ENCODE measurements around the gene PDC.

DNA sequence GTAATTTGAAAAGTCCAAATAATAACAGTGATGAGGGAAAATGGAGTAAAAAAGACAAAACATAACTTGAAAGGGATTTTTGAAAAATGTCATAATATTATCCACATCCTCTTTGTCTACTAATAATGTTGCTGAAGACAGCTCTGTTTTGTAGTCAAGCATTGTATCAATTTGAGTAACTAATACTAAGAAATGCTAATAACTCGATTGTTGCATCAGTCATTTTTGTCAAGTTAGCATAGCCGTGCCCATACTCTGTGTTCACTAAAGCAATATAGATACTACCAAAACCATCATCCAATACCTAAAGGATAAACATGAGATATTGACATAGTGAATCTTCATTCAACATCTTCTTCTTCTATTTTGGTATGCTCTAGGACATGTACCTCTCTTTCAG, 17.3 kb downstream of the PDC start:
- TF ChIP-seq, protein P1, sequence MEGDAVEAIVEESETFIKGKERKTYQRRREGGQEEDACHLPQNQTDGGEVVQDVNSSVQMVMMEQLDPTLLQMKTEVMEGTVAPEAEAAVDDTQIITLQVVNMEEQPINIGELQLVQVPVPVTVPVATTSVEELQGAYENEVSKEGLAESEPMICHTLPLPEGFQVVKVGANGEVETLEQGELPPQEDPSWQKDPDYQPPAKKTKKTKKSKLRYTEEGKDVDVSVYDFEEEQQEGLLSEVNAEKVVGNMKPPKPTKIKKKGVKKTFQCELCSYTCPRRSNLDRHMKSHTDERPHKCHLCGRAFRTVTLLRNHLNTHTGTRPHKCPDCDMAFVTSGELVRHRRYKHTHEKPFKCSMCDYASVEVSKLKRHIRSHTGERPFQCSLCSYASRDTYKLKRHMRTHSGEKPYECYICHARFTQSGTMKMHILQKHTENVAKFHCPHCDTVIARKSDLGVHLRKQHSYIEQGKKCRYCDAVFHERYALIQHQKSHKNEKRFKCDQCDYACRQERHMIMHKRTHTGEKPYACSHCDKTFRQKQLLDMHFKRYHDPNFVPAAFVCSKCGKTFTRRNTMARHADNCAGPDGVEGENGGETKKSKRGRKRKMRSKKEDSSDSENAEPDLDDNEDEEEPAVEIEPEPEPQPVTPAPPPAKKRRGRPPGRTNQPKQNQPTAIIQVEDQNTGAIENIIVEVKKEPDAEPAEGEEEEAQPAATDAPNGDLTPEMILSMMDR (IDR thresholded peaks at IDR 0.05): no peak
- no peak for TF ChIP-seq POLR2A (IDR thresholded peaks at IDR 0.05; ENCODE audit: low read depth)
- TF ChIP-seq EP300 (IDR thresholded peaks at IDR 0.05): no peak
- no peak for TF ChIP-seq POLR2AphosphoS5 (IDR thresholded peaks at IDR 0.05)

All from esophagus muscularis mucosa (tissue), 4 donors.